GM19099 (cell line): ENCODE data around the gene PDIA4.

ENCODE experiments used
- POLR2A ChIP-seq: IDR thresholded peaks from 3 replicates; pipeline ENCODE4 v1.6.1; 2011; ENCODE audit warnings: low read depth; ENCODE audit not compliant: insufficient read length; ENCODE audit errors: extremely low read depth

The PDIA4 gene

GRCh38 chr7:148964483-148965267 is 63.6 kb downstream of the PDIA4 start:
- TF ChIP-seq POLR2A: no peak

- no peak for TF ChIP-seq POLR2A
Observed at GRCh38 chr7:148963583-148964482, 64.5 kb downstream of the PDIA4 start.

DNA sequence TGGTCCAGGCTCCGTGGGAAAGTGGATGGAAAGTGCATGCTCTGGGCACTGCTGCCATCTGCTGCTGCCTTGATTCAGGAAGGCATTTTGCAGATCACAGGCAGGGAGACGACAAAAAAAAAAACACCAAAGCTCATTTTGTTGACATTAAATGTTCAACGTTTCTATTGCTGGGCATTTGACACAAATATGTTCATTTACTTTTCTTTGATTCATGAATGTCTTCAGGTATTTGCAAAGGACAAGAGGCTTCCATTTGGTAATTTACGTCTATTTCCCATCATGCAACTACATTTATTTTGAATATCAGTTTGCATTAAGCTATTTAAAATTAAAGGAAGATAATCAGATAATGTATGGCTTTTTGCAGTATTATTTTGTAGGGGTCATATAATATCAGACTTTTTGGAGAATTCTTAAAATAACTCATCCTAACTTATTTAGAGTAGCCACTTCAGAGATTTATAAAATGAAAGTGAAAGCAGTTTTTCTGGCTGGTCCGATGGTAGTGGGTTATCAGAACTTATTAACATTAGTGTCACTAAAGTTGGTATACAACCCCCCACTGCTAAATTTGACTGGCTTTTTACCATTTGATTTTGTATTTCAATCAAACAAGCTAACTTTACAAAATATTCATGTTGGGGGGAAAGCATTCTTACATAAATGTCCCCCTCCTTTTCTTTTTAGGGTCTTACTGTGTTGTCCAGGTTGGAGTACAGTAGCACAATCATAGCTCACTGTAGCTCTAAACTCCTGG is 65.3 kb downstream of the PDIA4 start:
- no peak for TF ChIP-seq POLR2A

- no peak for TF ChIP-seq POLR2A
Observed at GRCh38 chr7:148962440-148962822, 65.9 kb downstream of the PDIA4 start.

GRCh38 chr7:148959726-148960125 is 68.6 kb downstream of the PDIA4 start:
- TF ChIP-seq POLR2A: no peak

DNA sequence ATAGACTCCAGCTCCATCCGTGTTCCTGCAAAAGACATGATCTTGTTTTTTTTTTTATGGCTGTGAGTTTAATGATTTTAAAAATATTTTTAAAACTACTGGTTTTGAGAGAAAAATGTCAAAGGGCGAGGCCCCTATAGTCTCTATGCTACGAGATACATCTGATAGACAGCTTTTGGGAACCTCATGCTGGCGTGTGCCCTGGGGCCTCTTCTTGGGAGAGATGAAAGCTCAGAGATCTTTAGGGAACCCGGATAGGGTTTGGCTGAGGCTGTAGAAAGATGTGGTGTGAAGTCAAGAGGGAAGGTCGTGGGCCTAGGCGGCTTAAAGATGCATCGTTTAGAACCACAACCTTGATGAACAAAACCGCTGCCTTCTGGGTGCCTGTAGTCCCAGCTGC is 70.2 kb downstream of the PDIA4 start:
- TF ChIP-seq POLR2A: no peak

DNA sequence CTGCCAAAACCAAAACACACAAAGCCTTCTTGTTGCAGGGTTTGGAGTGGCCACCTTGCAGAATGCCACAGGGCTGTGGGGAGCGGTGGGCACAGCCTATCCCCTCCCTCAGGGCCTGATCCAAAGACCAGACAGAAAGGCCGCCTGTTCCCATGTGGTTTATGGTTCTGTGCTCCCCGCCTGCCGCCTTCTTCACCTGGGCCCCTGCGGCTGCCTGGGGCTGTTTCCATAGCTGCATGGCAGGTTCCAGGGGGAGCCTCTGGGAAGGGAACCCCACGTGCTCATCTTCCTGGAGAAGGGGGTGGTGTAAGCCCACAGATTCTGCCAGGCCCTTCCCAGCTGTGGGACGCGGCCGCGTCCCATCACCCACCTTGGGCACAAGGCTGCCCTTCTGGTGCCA is 73.5 kb downstream of the PDIA4 start:
- no peak for TF ChIP-seq POLR2A

DNA sequence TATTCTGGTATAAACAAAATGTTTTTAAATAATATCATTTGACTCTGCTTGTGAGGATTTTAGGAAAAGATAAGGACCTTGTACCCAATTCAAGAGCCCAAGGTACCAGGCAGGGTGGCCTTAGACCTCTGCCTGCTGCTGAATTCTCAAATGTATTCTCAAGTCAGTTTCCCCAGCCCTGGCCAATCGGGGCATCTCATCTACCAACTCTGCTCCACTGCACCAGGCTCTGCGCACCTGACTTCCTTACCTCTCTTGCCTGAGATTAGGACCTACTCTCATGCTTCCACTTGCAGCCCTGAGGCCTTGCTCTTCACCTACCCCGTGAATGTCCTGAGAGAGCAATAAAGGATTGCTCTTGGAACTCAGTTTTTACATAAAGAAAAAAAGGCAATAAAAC is 74.6 kb downstream of the PDIA4 start:
- TF ChIP-seq POLR2A: no peak
